Measurements from ENCODE around the gene SEPTIN5.

Gene SEPTIN5

GRCh38 chr22:19763458-19764298 lies 49.4 kb downstream of the SEPTIN5 start:
- DNase-seq, result no peak

GRCh38 chr22:19764299-19764593 lies 49.9 kb downstream of the SEPTIN5 start:
- no peak for DNase-seq

- no peak for DNase-seq
Observed at GRCh38 chr22:19764636-19765476, 50.6 kb downstream of the SEPTIN5 start.

- DNase-seq, result no peak
Observed at GRCh38 chr22:19765477-19766239, 51.4 kb downstream of the SEPTIN5 start.

GRCh38 chr22:19766240-19766510 lies 51.9 kb downstream of the SEPTIN5 start:
- no peak for DNase-seq

GRCh38 chr22:19766511-19767426 lies 52.5 kb downstream of the SEPTIN5 start:
- no peak for DNase-seq

- DNase-seq, result no peak
Observed at GRCh38 chr22:19767427-19768341, 53.4 kb downstream of the SEPTIN5 start.

GRCh38 chr22:19769393-19769715 lies 55.1 kb downstream of the SEPTIN5 start:
- no peak for DNase-seq

GRCh38 chr22:19770349-19771220 lies 56.3 kb downstream of the SEPTIN5 start:
- DNase-seq, result no peak

GRCh38 chr22:19772422-19772672 lies 58.0 kb downstream of the SEPTIN5 start:
- DNase-seq, result no peak

All from NCI-H2171 treated with DMSO at 0.1 percent for 48 hours (cell line).